ENCODE measurements around the gene NRG2.

Gene NRG2

DNA sequence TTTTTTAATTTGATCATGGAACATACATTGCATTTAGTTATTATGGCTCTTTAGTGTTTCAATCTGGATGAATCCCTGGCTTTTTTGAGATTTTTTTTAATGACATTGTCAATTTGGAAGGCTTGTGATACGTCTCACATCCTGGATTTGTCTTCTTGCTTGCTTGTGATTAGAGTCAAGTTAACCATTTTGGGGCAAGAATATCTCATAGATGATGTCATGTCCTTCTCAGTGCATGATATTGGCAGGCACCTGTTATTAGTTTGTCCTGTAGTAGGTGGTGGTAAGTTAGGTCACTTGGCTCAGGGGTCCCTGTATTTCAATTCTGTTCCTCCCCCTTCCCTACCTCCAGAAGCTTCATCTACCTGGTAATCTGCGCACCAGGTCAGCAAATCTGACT lies 244.2 kb downstream of the NRG2 start:
- no peak overlapping the region for H3K9ac ChIP-seq (ENCODE audit: low read depth, low read length)
- no peaks in the 10 kb centered on the region for H3K4me1 ChIP-seq (ENCODE audit: insufficient read depth, low read length)
- WGBS, result 89% methylated on average over 2 of the region's 2 CpGs
- H3K27ac ChIP-seq (ENCODE audit: low read depth, low read length), result no peak overlapping the region
- no peak overlapping the region for H3K4me3 ChIP-seq (ENCODE audit: low read length)
- H3K9me3 ChIP-seq (ENCODE audit: insufficient read depth, low read depth, low read length), result no peaks in the 10 kb centered on the region
- no peaks in the 10 kb centered on the region for H3K36me3 ChIP-seq (ENCODE audit: insufficient read depth, low read length)
- H3K27me3 ChIP-seq (ENCODE audit: insufficient read depth, low read length), result peaks cover 79% of the 10 kb centered on the region

DNA sequence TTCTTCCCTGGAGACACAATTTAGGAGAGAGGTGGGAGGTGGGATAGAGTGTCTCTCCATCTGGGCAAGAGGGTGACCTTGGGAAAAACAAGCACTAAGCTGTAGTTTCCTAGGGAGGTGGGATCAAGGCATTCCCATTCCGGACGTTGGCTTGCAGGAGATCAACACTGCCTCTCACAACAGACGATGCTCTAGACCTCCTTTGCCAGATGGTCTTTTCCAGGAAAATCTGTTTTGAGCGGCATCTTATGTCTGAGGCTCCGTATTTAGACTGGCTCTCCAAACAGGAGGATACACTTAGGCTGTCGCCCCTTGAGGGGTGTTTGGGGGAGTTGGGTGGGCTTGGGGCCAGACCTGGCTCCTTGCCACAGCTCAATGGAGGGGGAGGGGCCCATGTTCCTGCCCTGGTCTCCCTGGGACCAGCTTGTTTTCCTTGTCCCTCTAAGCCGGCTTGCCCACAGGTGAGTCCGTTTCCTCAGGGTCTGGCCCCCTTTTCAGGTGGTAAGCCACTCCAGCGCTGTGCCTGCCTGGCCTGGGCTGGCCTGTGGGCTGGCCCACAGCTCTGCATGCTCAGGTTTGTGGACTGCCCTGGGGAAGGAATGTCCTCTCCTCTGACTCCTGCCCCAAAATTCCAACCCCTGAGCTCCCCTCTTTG lies 245.1 kb downstream of the NRG2 start:
- no peak overlapping the region for H3K9ac ChIP-seq (ENCODE audit: low read depth, low read length)
- H3K27ac ChIP-seq (ENCODE audit: low read depth, low read length), result no peak overlapping the region
- no peaks in the 10 kb centered on the region for H3K36me3 ChIP-seq (ENCODE audit: insufficient read depth, low read length)
- no peak overlapping the region for H3K4me3 ChIP-seq (ENCODE audit: low read length)
- 78% methylated on average over 9 of the region's 9 CpGs for WGBS
- H3K9me3 ChIP-seq (ENCODE audit: insufficient read depth, low read depth, low read length), result no peaks in the 10 kb centered on the region
- no peaks in the 10 kb centered on the region for H3K4me1 ChIP-seq (ENCODE audit: insufficient read depth, low read length)
- H3K27me3 ChIP-seq (ENCODE audit: insufficient read depth, low read length), result peaks cover 88% of the 10 kb centered on the region

DNA sequence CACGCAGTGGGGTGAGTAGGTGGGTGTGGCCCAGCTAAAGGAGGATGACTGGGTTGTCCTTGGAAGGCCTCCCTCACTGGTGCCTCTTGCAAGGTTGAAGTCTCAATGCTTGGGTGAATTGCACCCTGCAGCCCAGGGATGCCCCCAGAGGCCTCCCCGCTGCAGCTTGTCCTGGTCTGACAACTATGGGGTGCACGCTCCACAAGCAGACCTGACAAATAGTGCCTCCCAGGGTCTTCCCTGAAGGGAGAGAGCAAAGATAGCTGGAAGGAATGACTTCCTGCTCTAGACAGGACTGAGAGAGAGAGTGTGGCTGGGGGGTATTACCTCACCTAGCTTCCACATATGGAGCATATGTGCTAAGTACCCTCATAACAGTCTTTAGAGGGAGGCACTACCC lies 245.8 kb downstream of the NRG2 start:
- no peaks in the 10 kb centered on the region for H3K4me1 ChIP-seq (ENCODE audit: insufficient read depth, low read length)
- WGBS, result 76% methylated on average over 3 of the region's 3 CpGs
- H3K27ac ChIP-seq (ENCODE audit: low read depth, low read length), result no peak overlapping the region
- H3K27me3 ChIP-seq (ENCODE audit: insufficient read depth, low read length), result peaks cover 90% of the 10 kb centered on the region
- H3K36me3 ChIP-seq (ENCODE audit: insufficient read depth, low read length), result no peaks in the 10 kb centered on the region
- H3K9ac ChIP-seq (ENCODE audit: low read depth, low read length), result no peak overlapping the region
- H3K4me3 ChIP-seq (ENCODE audit: low read length), result no peak overlapping the region
- no peaks in the 10 kb centered on the region for H3K9me3 ChIP-seq (ENCODE audit: insufficient read depth, low read depth, low read length)

All from HUES64 (cell line).